Right kidney (tissue), 9 donors: ENCODE results near the gene ATE1.
"Not testable (repeated sequence)": the region's sequence is repeated elsewhere in the genome, so short reads cannot be mapped to it uniquely, and the experiment has no call there.

Source experiments
- DNase-seq: peaks from one replicate; pipeline ENCODE4 v3.0.0-alpha.2; 2016
- long read RNA-seq, 8 donors: transcript quantifications; one replicate each; lab custom pipeline, GENCODE V29; 2026

Gene ATE1
- long read RNA-seq, donor 1, full-length matches to known transcripts: 1 of 1 reads
- long read RNA-seq, donor 1, partial matches to known transcripts: 0 of 1 reads
- long read RNA-seq, donor 1, other reads (novel, unspliced or antisense): 0 of 1 reads
- long read RNA-seq, donor 2, full-length matches to known transcripts: 5 of 5 reads
- long read RNA-seq, donor 2, partial matches to known transcripts: 0 of 5 reads
- long read RNA-seq, donor 2, other reads (novel, unspliced or antisense): 0 of 5 reads
- long read RNA-seq, donor 3, full-length matches to known transcripts: 1 of 9 reads
- long read RNA-seq, donor 3, partial matches to known transcripts: 8 of 9 reads
- long read RNA-seq, donor 3, other reads (novel, unspliced or antisense): 0 of 9 reads
- long read RNA-seq, donor 4, full-length matches to known transcripts: 4 of 4 reads
- long read RNA-seq, donor 4, partial matches to known transcripts: 0 of 4 reads
- long read RNA-seq, donor 4, other reads (novel, unspliced or antisense): 0 of 4 reads
- long read RNA-seq, donor 5, full-length matches to known transcripts: 5 of 5 reads
- long read RNA-seq, donor 5, partial matches to known transcripts: 0 of 5 reads
- long read RNA-seq, donor 5, other reads (novel, unspliced or antisense): 0 of 5 reads
- long read RNA-seq, donor 6, full-length matches to known transcripts: 3 of 3 reads
- long read RNA-seq, donor 6, partial matches to known transcripts: 0 of 3 reads
- long read RNA-seq, donor 6, other reads (novel, unspliced or antisense): 0 of 3 reads
- long read RNA-seq, donor 7, full-length matches to known transcripts: 7 of 13 reads
- long read RNA-seq, donor 7, partial matches to known transcripts: 6 of 13 reads
- long read RNA-seq, donor 7, other reads (novel, unspliced or antisense): 0 of 13 reads
- long read RNA-seq, donor 8, full-length matches to known transcripts: 5 of 5 reads
- long read RNA-seq, donor 8, partial matches to known transcripts: 0 of 5 reads
- long read RNA-seq, donor 8, other reads (novel, unspliced or antisense): 0 of 5 reads

DNA sequence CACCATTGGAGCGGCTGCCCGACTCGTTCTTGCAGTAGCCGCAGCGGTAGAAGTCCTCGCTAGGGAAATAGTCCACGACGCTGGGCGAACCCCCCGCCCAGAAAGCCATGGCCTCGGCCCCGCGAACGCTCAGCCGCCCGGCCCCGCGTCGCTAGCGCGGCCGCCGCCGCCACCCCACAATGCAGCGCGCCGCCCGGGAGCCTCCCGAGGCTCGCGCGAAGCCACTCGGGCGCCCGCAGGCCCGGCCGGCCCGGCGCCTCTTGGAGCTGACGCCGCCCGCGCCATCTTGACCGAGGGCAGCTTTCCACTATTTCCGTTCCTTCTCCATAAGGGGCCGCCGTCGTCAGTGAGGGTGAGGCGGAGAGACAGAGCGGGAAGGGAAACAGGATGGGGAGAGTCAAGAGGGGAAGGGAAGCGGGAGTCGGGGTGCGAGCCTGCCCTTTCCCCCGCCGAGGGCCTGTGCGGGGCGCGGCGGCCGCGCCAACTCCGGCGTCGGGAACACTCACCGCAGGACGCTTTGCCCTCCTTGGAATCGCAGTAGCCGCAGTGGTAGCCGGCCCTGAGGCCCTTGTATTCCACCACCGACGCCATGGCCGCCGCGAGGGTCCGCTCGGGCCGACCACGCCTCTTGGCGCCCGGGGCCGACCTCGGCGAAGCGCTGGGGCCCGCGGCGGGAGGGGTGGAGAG lies at the start of gene ATE1:
Gene ATE1 (minus strand): TSS at position 191 of the 687 bp plus-strand sequence. CDS start 82 bp downstream, at position 109.
- DNase-seq: peak; percentile 98

DNA sequence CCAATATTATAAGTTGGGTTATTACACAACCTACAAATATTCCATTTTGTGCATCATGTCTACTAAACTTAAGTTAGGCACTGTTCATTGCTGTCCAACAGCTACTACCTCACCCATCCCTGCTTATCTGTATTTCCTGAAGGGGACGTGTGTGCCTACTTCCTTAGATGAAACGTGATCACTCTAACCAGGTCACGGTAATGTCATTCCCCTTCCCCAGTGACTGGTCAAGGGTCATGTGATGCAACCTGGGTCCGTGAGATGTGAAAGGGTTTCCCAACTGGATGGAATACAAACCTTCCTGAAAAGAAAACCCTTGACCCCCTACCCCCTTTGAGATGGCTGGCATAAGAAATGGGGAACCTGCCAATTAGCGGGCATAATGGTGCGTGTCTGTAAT lies 48.8 kb upstream of the ATE1 start:
- no peak for DNase-seq

DNA sequence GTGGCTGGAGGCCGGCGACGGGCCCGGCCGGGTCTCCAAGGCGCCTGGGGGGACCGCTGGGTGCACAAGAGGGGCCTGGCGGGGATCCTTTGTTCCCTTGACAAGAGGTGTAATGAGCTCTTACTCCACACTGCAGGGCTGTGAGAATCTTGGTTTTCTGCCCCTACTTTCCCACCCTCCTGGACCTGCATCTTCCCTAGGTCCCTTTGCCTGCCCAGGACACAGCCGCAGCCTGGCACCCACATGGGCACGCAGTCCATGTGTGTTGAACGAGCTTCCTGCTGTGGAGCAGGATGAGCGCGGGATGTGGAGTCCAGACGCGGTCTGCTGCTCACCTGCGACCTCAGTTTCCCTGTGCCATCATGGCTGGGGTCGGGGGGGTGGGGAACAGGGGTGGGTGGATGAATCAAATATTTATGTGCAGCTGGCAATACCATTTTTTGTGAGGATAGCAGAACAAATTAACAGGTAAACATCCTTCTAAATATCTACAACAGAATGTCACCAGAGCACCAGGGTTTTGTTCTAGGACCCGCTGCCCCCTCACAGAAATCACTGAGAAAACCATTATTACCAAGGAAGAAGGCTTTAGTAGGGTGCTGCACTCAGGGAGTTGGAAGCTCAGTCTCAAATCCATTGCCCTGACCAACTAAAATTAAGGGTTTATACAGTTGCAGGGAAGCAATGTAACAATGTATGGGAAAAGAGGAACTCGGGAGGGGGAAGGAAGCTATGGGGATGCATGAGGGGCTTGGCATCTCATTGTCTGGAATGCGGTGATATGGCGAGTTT lies 47.7 kb upstream of the ATE1 start:
- DNase-seq: no peak

DNA sequence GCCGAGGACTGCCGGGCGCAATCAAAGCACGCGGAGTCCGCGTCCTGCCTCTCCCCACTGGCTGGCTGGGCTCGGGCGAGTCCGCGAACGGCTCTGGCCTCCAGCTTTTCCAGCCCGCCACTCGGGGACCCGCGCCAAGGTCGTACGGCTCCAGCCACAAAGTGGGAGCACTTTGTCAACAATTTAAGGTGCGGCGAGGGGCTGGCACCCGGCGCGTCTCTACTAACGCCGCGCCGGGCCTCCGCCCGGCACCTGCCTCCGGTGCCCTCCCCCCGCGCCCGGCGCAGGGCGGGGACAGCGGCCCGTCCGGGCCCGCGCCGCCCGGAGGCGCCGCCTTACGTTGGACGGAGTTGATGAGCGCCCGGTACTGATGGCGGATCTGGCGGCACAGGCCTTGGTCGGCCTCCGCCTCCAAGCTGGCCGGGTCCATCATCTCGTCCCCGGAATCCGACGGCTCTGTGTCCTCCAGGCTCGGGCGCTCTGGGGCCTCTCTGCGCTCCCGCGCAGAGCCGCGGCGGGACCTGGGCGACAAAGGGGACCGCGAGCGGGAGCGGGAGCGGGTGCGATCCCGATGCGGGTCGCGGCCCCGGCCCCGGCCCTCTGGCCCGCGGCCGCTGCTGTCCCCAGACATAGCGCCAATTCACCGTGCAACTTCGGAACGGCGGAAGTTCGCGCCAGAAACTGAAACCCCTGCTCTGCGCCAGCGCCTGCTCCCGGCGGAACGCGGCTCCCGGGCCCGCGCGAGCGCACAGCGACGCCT lies 46.9 kb upstream of the ATE1 start, which contains the start of gene NSMCE4A:
Gene NSMCE4A (minus strand): TSS at position 683 of the 760 bp plus-strand sequence. CDS start 52 bp downstream, at position 631.
- peak; percentile 96 for DNase-seq

DNA sequence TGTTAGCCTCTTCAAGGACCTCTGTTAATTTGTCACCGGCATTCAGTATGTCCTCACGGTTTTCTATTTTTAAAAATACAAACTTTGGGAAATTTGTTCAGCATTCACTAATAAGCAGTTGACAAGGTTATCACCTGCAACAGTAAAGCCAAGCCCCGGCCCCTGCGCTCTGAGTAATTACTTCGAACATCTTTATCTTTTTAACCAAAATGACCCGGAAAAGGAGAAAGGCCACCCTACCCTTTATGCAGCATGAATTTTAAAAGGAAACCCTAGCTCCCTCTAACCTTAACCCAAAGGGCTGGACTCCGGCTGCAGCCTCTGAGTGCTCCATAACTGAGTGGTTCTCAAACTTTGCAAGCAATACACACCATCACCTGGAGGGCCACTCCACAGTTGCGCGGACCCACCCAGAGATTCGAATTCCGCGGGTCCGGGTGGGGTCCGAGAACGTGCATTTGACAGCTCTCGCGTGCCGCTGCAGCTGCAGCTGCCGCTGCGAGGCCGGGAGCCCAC lies 46.2 kb upstream of the ATE1 start:
- DNase-seq: no peak

DNA sequence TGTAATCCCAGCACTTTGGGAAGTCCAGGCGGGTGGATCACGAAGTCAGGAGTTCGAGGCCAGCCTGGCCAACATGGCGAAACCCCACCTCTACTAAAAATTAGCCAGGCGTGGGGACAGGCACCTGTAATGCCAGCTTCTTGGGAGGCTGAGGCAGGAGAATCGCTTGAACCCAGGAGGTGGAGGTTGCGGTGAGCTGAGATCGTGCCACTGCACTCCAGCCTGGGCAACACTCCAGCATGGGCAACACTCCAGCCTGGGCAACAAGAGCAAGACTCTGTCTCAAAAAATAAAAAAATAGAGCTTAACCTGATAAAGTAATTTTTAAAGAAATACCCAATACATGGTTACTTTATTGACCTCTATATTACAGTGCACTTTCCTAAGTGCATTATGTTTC lies 41.3 kb upstream of the ATE1 start:
- not testable (repeated sequence) for DNase-seq

DNA sequence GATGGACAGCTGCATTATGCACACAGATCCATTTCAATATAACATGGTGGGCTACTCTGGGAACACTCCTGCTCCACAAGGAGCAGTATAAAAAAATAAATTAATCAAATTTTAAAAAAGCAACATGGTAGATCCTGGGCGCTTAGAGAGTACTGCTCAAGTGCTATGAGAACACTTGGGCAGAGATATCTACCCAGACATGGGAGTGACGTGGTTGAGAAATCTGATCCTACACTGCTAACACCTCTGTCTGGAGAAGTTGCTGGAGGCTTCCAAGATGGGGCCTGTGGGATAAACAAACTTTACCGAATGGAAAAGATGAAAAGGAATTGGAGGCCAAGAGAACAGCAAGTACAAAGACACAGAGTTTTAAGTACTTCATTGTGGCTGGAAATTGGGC lies 38.2 kb upstream of the ATE1 start:
- no peak for DNase-seq

DNA sequence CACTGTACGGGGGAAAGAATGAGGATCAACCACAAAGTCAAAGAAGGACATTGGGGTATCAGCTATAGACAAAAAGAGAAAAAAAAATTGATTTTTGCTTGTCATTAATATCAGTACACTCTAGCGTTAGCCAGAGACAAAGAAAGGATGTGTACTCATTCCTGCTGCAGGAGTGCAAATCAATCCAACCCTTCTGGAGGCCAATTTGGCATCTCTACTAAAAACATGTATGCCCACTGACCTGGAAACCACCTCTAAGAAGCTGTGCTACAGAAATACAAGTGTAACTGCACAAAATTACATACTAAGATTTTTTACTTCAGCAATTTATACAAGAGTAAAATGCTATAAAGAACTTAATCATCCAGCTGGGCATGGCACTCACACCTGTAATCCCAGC lies 33.6 kb upstream of the ATE1 start:
- DNase-seq: no peak

DNA sequence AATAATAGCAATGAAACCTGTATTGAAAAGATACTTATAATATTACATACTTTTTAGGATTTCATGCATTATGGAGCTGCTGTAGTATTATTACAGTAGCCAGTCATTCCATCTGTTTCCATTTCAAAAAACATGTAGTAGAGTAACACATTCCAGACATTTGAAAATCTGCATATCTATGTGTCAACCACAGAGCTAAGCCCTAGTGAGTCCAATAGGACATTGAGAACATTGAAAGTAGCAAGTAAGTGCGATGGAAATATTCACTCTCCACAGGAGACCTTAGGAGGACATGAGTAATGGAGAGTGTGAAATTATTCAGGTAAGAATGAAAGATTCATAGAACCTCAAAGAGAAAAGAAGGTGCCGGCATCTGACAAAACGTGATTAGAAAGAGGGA lies 31.8 kb upstream of the ATE1 start:
- DNase-seq: no peak

DNA sequence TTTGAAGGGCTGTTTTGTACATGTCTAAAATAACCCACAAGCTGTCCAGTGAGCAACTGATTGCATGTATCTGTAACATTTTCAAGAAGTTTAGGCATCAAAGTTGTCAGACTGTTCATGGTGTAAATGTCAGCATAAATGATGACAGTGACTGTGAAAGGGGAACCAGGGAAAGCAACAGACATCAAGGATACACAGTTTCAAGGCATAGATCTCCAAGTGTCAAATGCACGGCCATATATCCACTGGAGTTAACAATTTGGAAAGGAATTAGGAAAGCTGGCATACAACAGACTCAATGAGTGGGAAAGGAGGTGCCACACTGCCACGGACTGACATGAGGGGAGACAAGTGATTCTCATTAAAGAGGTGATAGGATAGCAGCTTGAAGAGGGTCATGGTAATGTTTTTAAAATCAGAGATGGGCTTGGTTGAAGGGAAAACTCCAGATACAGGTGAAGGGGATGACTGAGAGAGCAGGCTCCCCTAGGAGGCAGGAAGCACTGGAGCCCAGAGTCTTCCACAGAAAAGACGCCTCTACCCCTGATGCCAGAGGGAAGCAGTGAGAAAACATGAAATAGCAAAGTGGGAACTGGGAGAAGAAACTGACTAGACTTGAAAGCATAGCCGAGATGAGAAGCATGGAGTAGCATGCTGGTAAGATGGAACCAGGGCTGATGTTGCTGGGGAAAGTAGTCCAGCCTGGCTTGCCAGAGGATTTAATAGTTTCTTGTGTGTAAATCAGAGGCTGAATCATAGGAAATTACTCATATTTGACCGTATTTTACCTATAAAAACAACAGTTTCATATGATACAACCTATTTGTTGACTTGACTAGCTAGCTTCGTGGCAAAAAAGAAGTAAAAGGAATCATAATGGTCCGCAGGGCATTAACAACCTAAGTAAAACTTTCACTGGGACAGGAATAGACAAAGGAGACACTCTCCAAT lies 28.6 kb upstream of the ATE1 start:
- no peak for DNase-seq

DNA sequence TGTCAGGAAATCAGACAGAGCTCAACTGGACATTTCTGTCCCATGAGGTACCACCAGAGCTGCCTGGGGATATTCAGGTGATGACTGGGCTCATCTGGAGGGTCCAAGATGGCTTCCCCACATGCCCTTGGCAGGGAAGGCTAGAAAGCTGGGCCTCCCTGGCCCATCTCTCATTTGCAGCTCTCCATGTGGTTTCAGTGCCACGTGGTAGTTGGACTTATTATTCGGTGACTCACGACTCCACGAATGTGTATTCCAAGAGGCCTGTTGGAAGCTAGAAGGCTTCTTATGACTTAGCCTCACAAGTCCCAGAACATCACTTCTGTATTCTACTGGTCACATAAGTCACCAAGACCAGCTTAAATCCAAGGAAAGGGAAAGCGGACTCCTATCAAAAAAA lies 24.4 kb upstream of the ATE1 start:
- DNase-seq: no peak

DNA sequence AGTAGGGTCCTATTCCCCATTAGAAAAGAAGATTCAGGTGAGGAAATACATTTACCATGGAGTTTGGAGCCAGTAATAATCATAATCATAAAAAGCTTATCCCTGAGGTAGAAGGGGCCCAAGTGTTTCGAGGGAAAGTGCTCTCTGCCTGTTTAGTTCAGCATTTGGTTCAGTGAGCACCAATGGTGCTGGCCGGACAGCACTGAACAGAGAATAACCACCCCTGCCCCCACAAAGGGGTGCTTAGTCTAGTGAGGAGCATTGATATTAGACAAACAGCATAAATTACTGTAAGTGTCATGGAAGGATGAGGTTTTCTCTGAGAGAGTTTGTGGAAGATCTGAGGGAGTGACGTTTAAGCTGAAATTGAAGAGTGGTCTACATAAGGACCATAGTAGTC lies 21.6 kb upstream of the ATE1 start:
- DNase-seq: no peak

DNA sequence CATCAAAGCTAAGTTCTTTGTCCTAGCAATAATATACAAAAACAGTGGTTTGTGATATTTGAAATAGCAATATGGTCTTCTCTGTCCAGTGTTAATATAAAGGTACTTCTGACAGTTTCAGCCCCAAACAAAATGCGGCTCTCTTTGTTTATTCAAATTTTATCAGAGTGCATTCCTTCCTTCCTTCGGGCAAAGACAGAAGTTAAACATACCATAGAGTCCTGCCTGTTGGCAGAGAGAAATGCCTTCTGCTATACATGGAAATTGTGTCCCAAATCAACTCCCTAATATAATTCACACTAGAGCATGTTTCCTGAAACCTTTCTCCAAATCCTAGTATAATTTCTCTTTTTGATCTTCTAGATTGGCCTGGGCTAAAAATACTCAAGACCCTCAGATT lies 21.2 kb upstream of the ATE1 start:
- no peak for DNase-seq

DNA sequence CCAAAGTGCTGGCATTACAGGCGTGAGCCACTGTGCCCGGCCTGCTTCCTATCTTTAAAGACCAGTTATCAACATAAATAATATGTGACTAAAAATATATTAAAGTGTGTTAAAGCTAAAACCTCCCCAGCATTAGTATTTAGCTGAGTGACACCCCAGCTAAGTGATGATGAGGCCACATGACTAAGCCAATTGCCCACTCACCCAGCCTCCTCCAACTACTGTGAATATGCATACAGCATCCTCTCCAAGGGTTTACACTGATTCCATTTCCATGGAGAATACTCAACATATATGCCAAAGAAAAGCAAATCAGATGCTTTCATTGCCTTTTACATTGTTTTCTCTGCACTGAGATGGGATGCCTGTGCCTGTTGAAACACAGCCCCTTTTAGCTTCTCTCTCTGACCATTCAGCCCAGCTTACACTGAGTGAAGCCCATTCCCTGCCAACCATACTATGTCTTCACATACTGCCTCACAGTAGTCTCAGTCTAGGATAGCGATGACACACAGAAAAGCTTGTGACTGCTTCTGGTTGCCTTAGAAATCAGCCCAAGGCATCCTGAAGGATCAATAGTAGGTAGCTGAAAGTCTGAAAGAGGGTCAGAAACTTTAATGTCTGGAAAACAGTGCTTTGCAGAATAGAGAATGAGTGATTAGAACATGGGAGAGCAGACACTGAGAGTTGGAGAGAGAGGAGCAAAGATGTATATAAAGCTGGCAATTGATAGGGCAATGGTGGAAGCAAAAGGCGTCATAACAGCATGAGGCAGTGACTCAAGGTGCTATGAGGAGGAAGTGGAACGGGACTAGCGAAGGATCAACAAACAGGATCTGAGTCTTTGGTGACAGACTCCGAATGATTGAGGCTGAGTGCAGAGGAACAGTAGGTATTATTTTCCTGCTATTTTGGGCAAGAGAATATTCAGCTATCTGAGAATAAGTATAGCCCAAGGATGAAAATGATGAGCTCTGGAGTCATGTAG lies 19.8 kb upstream of the ATE1 start:
- DNase-seq: no peak

DNA sequence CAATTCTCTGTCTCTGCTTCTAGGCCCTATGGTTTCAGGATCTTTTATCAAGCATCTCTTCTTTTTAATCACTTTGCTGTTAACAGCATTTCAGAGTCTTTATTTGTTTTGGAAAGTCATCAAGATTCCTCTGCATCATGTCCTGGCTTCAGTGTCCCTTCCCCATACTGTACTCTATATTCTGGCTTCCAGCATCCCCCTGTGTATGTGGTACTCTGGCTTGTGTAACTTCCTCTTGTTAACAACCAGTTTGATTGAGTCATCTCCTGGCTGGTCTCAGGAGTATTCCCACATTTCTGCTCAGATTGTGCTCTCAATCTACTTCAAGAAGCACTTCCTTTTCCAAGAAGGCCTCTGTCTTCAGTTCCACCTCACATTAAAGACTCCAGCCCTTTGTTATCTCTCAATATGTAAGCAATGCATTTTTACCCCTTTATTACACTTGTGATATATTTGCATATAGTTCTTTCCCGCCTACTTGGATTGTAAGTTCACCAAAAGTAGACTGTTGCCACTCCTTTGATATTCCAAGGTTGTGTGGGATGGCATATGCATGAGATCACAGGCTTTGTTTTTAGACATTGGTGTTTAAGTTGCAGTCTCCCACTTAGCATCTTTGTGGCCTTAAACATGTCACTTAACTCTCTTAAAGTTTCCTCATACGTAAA lies 15.1 kb upstream of the ATE1 start:
- DNase-seq: no peak

DNA sequence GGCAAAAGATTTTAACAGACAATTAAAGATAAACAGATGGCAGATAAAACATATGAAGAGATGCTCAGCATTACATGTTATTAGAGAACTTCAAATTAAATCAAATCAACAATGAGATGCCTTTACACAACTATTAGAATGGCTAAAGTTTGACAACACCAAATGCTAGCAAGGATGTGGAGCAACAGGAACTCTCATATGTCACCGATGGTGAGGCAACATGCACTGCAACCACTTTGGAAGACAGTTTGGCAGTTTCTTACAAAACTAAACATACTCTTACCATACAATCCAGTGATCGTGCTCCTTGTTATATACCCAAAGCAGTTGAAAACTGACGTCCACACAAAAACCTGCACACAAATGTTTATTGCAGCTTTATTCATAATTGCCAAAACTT lies 13.7 kb upstream of the ATE1 start:
- DNase-seq: no peak

DNA sequence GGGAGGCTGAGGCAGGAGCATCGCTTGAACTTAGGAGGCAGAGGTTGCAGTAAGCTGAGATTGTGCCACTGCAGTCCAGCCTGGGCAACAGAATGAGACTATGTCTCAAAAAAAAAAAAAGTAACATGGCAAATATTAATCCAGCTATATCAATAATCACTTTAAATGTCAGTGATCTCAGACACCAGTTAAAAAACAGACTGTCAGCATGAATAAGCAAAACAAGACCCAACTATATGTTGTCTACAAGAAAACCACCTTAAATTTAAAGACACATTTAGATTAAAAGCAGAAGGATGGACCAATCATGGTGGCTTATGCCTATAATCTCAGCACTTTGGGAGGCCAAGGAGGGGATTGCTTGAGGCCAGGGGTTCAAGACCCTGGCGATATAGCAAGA lies 8.5 kb upstream of the ATE1 start:
- no peak for DNase-seq

DNA sequence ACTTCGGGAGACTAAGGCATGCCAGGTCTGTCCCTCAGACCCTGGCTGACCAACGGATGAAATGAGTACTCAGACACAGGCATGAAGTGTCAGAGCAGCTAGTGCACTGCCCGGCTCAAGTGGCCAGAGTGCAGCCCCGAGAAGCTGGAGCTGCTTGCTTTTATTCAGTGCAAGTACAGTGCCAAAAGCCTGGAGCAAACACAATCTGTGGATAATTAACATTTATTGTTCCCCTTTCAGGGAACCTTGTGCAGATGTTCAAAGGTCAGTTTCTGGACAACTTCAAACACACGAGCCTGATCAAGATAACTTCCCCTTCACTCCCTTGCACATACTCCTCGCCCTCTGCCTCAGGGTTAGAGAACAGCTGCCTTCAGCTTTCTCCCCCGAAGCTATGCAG lies 7.9 kb upstream of the ATE1 start:
- DNase-seq: no peak
